ENCODE data around the gene NOP9.

The NOP9 gene

GRCh38 chr14:24317141-24317928, 17.7 kb downstream of the NOP9 start:
- Histone ChIP-seq H3K4me1 (ENCODE audit: insufficient read depth, low read length) (no peaks in the 10 kb centered on the region), H3K9ac (ENCODE audit: low read depth, low read length) (no peak overlapping the region), H3K79me2 (ENCODE audit: insufficient read depth, low read length) (no peaks in the 10 kb centered on the region), H3K9me3 (ENCODE audit: insufficient read depth, low read length, severe bottlenecking) (no peaks in the 10 kb centered on the region), H3K27me3 (ENCODE audit: insufficient read depth, low read length, poor library complexity) (no peaks in the 10 kb centered on the region), H3K27ac (ENCODE audit: low read length) (no peak overlapping the region), H4K20me1 (ENCODE audit: insufficient read depth, low read length) (no peaks in the 10 kb centered on the region), H2AFZ (ENCODE audit: low read depth, low read length) (no peak overlapping the region), H3K4me2 (ENCODE audit: insufficient read depth, low read length) (no peak overlapping the region), H3K4me3 (ENCODE audit: low read depth in 1 of 2, low read length in 2 of 2) (no peak overlapping the region), H3K36me3 (ENCODE audit: insufficient read depth, low read length) (no peaks in the 10 kb centered on the region)
- TF ChIP-seq CTCF (IDR thresholded peaks at IDR 0.05; ENCODE audit: borderline replicate concordance, extremely low read depth, low read length, poor library complexity, severe bottlenecking): no peak
- TF ChIP-seq EZH2 (IDR thresholded peaks at IDR 0.05; ENCODE audit: borderline replicate concordance, low read depth, low read length, severe bottlenecking): no peak
- ATAC-seq (ENCODE audit: insufficient read depth, low read depth): no peak
- no peak for DNase-seq

GRCh38 chr14:24321212-24321975, 21.7 kb downstream of the NOP9 start:
- TF ChIP-seq EZH2 (IDR thresholded peaks at IDR 0.05; ENCODE audit: borderline replicate concordance, low read depth, low read length, severe bottlenecking) (no peak), CTCF (IDR thresholded peaks at IDR 0.05; ENCODE audit: borderline replicate concordance, extremely low read depth, low read length, poor library complexity, severe bottlenecking) (no peak)
- H3K36me3 ChIP-seq (ENCODE audit: insufficient read depth, low read length): no peaks in the 10 kb centered on the region
- no peak for ATAC-seq (ENCODE audit: insufficient read depth, low read depth)

GRCh38 chr14:24322672-24323071, 23.0 kb downstream of the NOP9 start:
- no peaks in the 10 kb centered on the region for H3K36me3 ChIP-seq (ENCODE audit: insufficient read depth, low read length)
- no peaks in the 10 kb centered on the region for H4K20me1 ChIP-seq (ENCODE audit: insufficient read depth, low read length)
- ATAC-seq (ENCODE audit: insufficient read depth, low read depth): no peak
- no peak for TF ChIP-seq EZH2 (IDR thresholded peaks at IDR 0.05; ENCODE audit: borderline replicate concordance, low read depth, low read length, severe bottlenecking)
- TF ChIP-seq CTCF (IDR thresholded peaks at IDR 0.05; ENCODE audit: borderline replicate concordance, extremely low read depth, low read length, poor library complexity, severe bottlenecking): no peak
- DNase-seq: no peak
- peaks cover 6% of the 10 kb centered on the region; the same call in 1 of the 2 replicates for H3K4me1 ChIP-seq (ENCODE audit: insufficient read depth, low read length)
- H3K79me2 ChIP-seq (ENCODE audit: insufficient read depth, low read length): no peaks in the 10 kb centered on the region
- H3K27ac ChIP-seq (ENCODE audit: low read length): no peak overlapping the region
- H2AFZ ChIP-seq (ENCODE audit: low read depth, low read length): no peak overlapping the region
- no peaks in the 10 kb centered on the region for H3K27me3 ChIP-seq (ENCODE audit: insufficient read depth, low read length, poor library complexity)
- H3K9ac ChIP-seq (ENCODE audit: low read depth, low read length): no peak overlapping the region
- no peak overlapping the region for H3K4me3 ChIP-seq (ENCODE audit: low read depth in 1 of 2, low read length in 2 of 2)
- H3K9me3 ChIP-seq (ENCODE audit: insufficient read depth, low read length, severe bottlenecking): no peaks in the 10 kb centered on the region
- no peak overlapping the region for H3K4me2 ChIP-seq (ENCODE audit: insufficient read depth, low read length)

More at GRCh38 chr14:24321212-24321975, 21.7 kb downstream of the NOP9 start:
- no peaks in the 10 kb centered on the region for H3K79me2 ChIP-seq (ENCODE audit: insufficient read depth, low read length)
- no peaks in the 10 kb centered on the region for H3K27me3 ChIP-seq (ENCODE audit: insufficient read depth, low read length, poor library complexity)
- no peak overlapping the region for H3K9ac ChIP-seq (ENCODE audit: low read depth, low read length)
- no peak overlapping the region for H3K4me2 ChIP-seq (ENCODE audit: insufficient read depth, low read length)
- no peak overlapping the region for H3K27ac ChIP-seq (ENCODE audit: low read length)
- no peak overlapping the region for H3K4me3 ChIP-seq (ENCODE audit: low read depth in 1 of 2, low read length in 2 of 2)
- no peaks in the 10 kb centered on the region for H3K9me3 ChIP-seq (ENCODE audit: insufficient read depth, low read length, severe bottlenecking)
- H4K20me1 ChIP-seq (ENCODE audit: insufficient read depth, low read length): no peaks in the 10 kb centered on the region
- DNase-seq: no peak
- no peak overlapping the region for H2AFZ ChIP-seq (ENCODE audit: low read depth, low read length)
- H3K4me1 ChIP-seq (ENCODE audit: insufficient read depth, low read length): no peaks in the 10 kb centered on the region
